IMR-90 (cell line): ENCODE data around the gene ADPRHL1. TPM values are rescaled to one million over a fixed set of nuclear protein-coding genes. Genes with fewer than 3 reads are reported as not detected.

Source experiments
- ATAC-seq: fragments of 200-7000 bp; cut with Tn5 transposase; 2 replicates; pipeline ENCODE4 v1.9.1; 2020; ENCODE audit warnings: low read depth, mild to moderate bottlenecking, moderate library complexity
- BruUV-seq: library from RNA; stranded (reverse); fragments of 400-500 nt; replicated peaks from 2 replicates; lab custom pipeline; 2021; lab: Mats Ljungman, UMichigan
- CTCF ChIA-PET: fragments of 300-600 bp; formaldehyde crosslinking; extraction: SDS; loops from one replicate; lab custom pipeline; 2021; ENCODE audit warnings: antibody characterized with exemption; lab: Yijun Ruan, JAX
- POLR2A ChIA-PET: fragments of 300-600 bp; sonication (Branson Sonifier 250); formaldehyde crosslinking; loops from one replicate; lab custom pipeline; 2022; ENCODE audit warnings: antibody characterized with exemption; ENCODE audit not compliant: unreplicated experiment; lab: Charles Lee
- DNase-seq: peaks from one replicate; pipeline ENCODE4 v3.0.0; 2013
- H2AFZ ChIP-seq: replicated peaks from 2 replicates; pipeline ENCODE3; 2013; ENCODE audit warnings: low read length, mild to moderate bottlenecking; ENCODE audit not compliant: poor library complexity
- H2AK5ac ChIP-seq: 2 replicates; pipeline ENCODE4 v1.6.1; 2013; ENCODE audit warnings: low read depth, low read length, inconsistent platforms
- H2AK9ac ChIP-seq: replicated peaks from 2 replicates; pipeline ENCODE3; 2013; ENCODE audit warnings: mild to moderate bottlenecking, low read depth, low read length, moderate library complexity; ENCODE audit not compliant: poor library complexity
- H2BK120ac ChIP-seq: 2 replicates; pipeline ENCODE4 v1.6.1; 2013; ENCODE audit warnings: low read depth, low read length, inconsistent platforms
- H2BK15ac ChIP-seq: 3 replicates; pipeline ENCODE4 v1.6.1; 2013; ENCODE audit warnings: low read depth, low read length, inconsistent platforms
- H2BK20ac ChIP-seq: 2 replicates; pipeline ENCODE4 v1.6.1; 2013; ENCODE audit warnings: low read depth, mild to moderate bottlenecking, inconsistent platforms, low read length, moderate library complexity
- H2BK5ac ChIP-seq: 2 replicates; pipeline ENCODE4 v1.6.1; 2013; ENCODE audit warnings: mild to moderate bottlenecking, low read depth, low read length, inconsistent platforms; ENCODE audit not compliant: poor library complexity, severe bottlenecking
- H3K14ac ChIP-seq: replicated peaks from 2 replicates; pipeline ENCODE4 v1.6.1; 2013; ENCODE audit warnings: low read depth, low read length, inconsistent platforms
- H3K18ac ChIP-seq: 2 replicates; pipeline ENCODE4 v1.6.1; 2013; ENCODE audit warnings: low read depth, low read length, control low read depth
- H3K23ac ChIP-seq: 2 replicates; pipeline ENCODE4 v1.6.1; 2013; ENCODE audit warnings: low read depth, low read length, inconsistent platforms
- H3K27ac ChIP-seq: 2 replicates; pipeline ENCODE4 v1.5.1; 2013; ENCODE audit warnings: mild to moderate bottlenecking, control low read depth, low read length; ENCODE audit not compliant: insufficient read depth
- H3K27me3 ChIP-seq: 2 replicates; pipeline ENCODE4 v1.6.1; 2013; ENCODE audit warnings: low read length; ENCODE audit not compliant: control insufficient read depth, insufficient read depth
- H3K36me3 ChIP-seq: 2 replicates; pipeline ENCODE4 v1.6.1; 2013; ENCODE audit warnings: low read length, mixed read lengths; ENCODE audit not compliant: control insufficient read depth, insufficient read depth
- H3K4ac ChIP-seq: 2 replicates; pipeline ENCODE4 v1.6.1; 2013; ENCODE audit warnings: low read depth, low read length, inconsistent platforms
- H3K4me1 ChIP-seq: 2 replicates; pipeline ENCODE4 v1.6.1; 2013; ENCODE audit warnings: low read length, mixed read lengths; ENCODE audit not compliant: control insufficient read depth, insufficient read depth
- H3K4me2 ChIP-seq: 2 replicates; pipeline ENCODE4 v1.6.1; 2013; ENCODE audit warnings: low read depth, mild to moderate bottlenecking, control low read depth, low read length, moderate library complexity
- H3K4me3 ChIP-seq: 2 replicates; pipeline ENCODE4 v1.5.1; 2013; ENCODE audit warnings: low read depth, mild to moderate bottlenecking, control low read depth, low read length, moderate library complexity; ENCODE audit not compliant: insufficient read depth
- H3K56ac ChIP-seq: 2 replicates; pipeline ENCODE4 v1.6.1; 2013; ENCODE audit warnings: low read length, inconsistent platforms; ENCODE audit not compliant: insufficient read depth; ENCODE audit errors: extremely low read depth
- H3K79me1 ChIP-seq, 2 experiments: 2 replicates each; pipeline ENCODE4 v1.6.1; 2013; ENCODE audit warnings: low read length in 2 of 2, inconsistent platforms in 1 of 2, low read depth in 1 of 2
- H3K9ac ChIP-seq: 2 replicates; pipeline ENCODE4 v1.6.1; 2013; ENCODE audit warnings: low read depth, low read length, control low read depth
- H3K9me1 ChIP-seq: 2 replicates; pipeline ENCODE4 v1.6.1; 2013; ENCODE audit warnings: low read length, inconsistent platforms; ENCODE audit not compliant: insufficient read depth
- H3K9me3 ChIP-seq: 2 replicates; pipeline ENCODE4 v1.6.1; 2013; ENCODE audit warnings: low read length; ENCODE audit not compliant: control insufficient read depth, insufficient read depth
- H4K20me1 ChIP-seq: 2 replicates; pipeline ENCODE4 v1.6.1; 2013; ENCODE audit warnings: low read length, inconsistent platforms; ENCODE audit not compliant: insufficient read depth
- H4K5ac ChIP-seq: 2 replicates; pipeline ENCODE4 v1.6.1; 2013; ENCODE audit warnings: mild to moderate bottlenecking, low read depth, low read length, control low read depth
- H4K8ac ChIP-seq, 2 experiments: 2 replicates each; pipeline ENCODE4 v1.6.1; 2013; ENCODE audit warnings: low read depth in 2 of 2, low read length in 2 of 2, control low read depth in 1 of 2, inconsistent platforms in 1 of 2
- H4K91ac ChIP-seq: 2 replicates; pipeline ENCODE4 v1.6.1; 2013; ENCODE audit warnings: low read depth, low read length, inconsistent platforms; ENCODE audit not compliant: insufficient read depth
- MXI1 ChIP-seq: IDR thresholded peaks from 2 replicates; pipeline ENCODE4 v1.6.1; 2012; ENCODE audit warnings: low read depth, mild to moderate bottlenecking, low read length, moderate library complexity, borderline replicate concordance
- RAD21 ChIP-seq: IDR thresholded peaks from 2 replicates; pipeline ENCODE4 v1.6.1; 2012; ENCODE audit warnings: low read length, improper control_type of control experiment
- RFX5 ChIP-seq: IDR thresholded peaks from 2 replicates; pipeline ENCODE4 v1.8.0; 2012; ENCODE audit warnings: low read depth, mild to moderate bottlenecking, low read length, moderate library complexity
- USF2 ChIP-seq: fragments of 150-350 bp; IDR thresholded peaks from 2 replicates; pipeline ENCODE4 v1.6.1; 2017; ENCODE audit warnings: mild to moderate bottlenecking, antibody characterized with exemption, low read length, low read depth
- WGBS, 2 experiments: methylation state at CpG; one replicate each; pipeline versions ENCODE4 v1.1.5 to v1.1.7; 2013; ENCODE audit warnings: missing lambda C conversion rate in 2 of 2; ENCODE audit not compliant: insufficient read length in 1 of 2; ENCODE audit errors: extremely low coverage in 2 of 2; 5-methylcytosine and 5-hydroxymethylcytosine counted together
- dilution Hi-C: fragments of 300-500 bp; cut with HindIII; formaldehyde crosslinking; loops from one replicate; pipeline ENCODE4 v1.14.3; 2018; ENCODE audit warnings: low sequenced_read_pairs; ENCODE audit not compliant: unreplicated experiment
- in situ Hi-C: fragments of 300-500 bp; cut with MboI; formaldehyde crosslinking; loops from 3 replicates; pipeline ENCODE4 v1.14.3; 2019; ENCODE audit warnings: low sequenced_read_pairs, inconsistent platforms, mixed read lengths
- intact Hi-C: fragments of 100-400 bp; cut with micrococcal nuclease; formaldehyde crosslinking; loops from 2 replicates; pipeline ENCODE4 v1.10.0; 2022
- polyA plus RNA-seq, 3 experiments: library from polyadenylated mRNA; depleted of rRNA; stranded (reverse); fragments of >200 nt; gene quantifications; 2 replicates each; pipeline ENCODE4 v1.2.3, GENCODE V29; 2012; ENCODE audit warnings: low replicate concordance in 1 of 3
- total RNA-seq: library from RNA; depleted of rRNA; stranded (reverse); fragments of >200 nt; gene quantifications from 2 replicates; pipeline ENCODE4 v1.2.3, GENCODE V29; 2012

ADPRHL1 gene
- total and polyA plus RNA-seq, 2 of the 4 experiments (the other 2 are of a cell fraction): 0.36 to 0.67 TPM

GRCh38 chr13:113432506-113433270, 20.6 kb downstream of the ADPRHL1 start:
- Histone ChIP-seq H3K4me1 (peaks cover 8% of the 10 kb centered on the region; the same call in 1 of the 2 replicates), H4K5ac (no peak overlapping the region), H3K9me1 (no peaks in the 10 kb centered on the region), H3K27me3 (no peaks in the 10 kb centered on the region), H3K36me3 (no peaks in the 10 kb centered on the region), H2BK15ac (no peak overlapping the region), H4K91ac (no peak overlapping the region), H3K27ac (no peak overlapping the region), H3K4me3 (no peak overlapping the region), H3K56ac (no peak overlapping the region), H4K20me1 (no peaks in the 10 kb centered on the region), H2BK120ac (no peak overlapping the region), H3K9me3 (no peaks in the 10 kb centered on the region), H2AK5ac (no peak overlapping the region), H4K8ac (no peak overlapping the region), H3K79me1 (no peaks in the 10 kb centered on the region), H2AFZ (peak overlapping the region; percentile 39), H3K18ac (no peak overlapping the region), H2BK20ac (no peak overlapping the region), H2BK5ac (no peak overlapping the region), H2AK9ac (no peak overlapping the region), H3K23ac (no peak overlapping the region), H3K4me2 (no peak overlapping the region), H3K14ac (no peak overlapping the region), H3K4ac (no peak overlapping the region), H3K9ac (no peak overlapping the region)
- CTCF ChIA-PET: no interaction called here
- WGBS, 2 experiments: 91% methylated on average over 16 of the region's 34 CpGs; no CpG with 5 or more reads in 1 of the 2 experiments
- dilution Hi-C loops: no loop called here
- intact Hi-C loops: no loop called here
- in situ Hi-C loops: no loop called here
- POLR2A ChIA-PET: no interaction called here
- TF ChIP-seq RFX5: no peak
- TF ChIP-seq MXI1: no peak
- no peak for TF ChIP-seq USF2
- TF ChIP-seq RAD21: no peak
- no peak for ATAC-seq
- no TSS peak for BruUV-seq
- no peak for DNase-seq
